ENCODE data around the gene SMIM22. TPM values are rescaled to one million over a fixed set of nuclear protein-coding genes. Genes with fewer than 3 reads are reported as not detected.
A peak's percentile ranks its signal among the peaks of the same experiment; 100 is the strongest.

SMIM22 gene
- total and polyA plus RNA-seq, 4 donors = 26.8 to 324 (median 97.0) TPM

- peak; percentile 96 for ATAC-seq (ENCODE audit: insufficient read depth, low FRiP score)
- H3K4me1 ChIP-seq (ENCODE audit: control insufficient read depth in 5 of 5, insufficient read depth in 5 of 5, low read length in 5 of 5) = peaks cover 0 to 38% (median 14%) of the 10 kb centered on the region in 5 donors
- peaks cover 5 to 36% (median 18%) of the 10 kb centered on the region in 4 donors for H3K36me3 ChIP-seq (ENCODE audit: control insufficient read depth in 4 of 4, insufficient read depth in 4 of 4, low read length in 4 of 4)
- peak overlapping the region; percentile 68 for H3K4me3 ChIP-seq
- H3K9ac ChIP-seq (ENCODE audit: insufficient read depth in 1 of 2, low read length in 2 of 2) = no peak overlapping the region
- WGBS, 2 donors = 0 to 1% methylated on average over 49 to 59 of the region's 59 CpGs
- DNase-seq = peak; percentile 93 to 95 (median 94)
- no peak for TF ChIP-seq CTCF (IDR thresholded peaks at IDR 0.05; ENCODE audit: control extremely low read depth, extremely low read depth)
- H3K9me3 ChIP-seq (ENCODE audit: control insufficient read depth in 4 of 4, insufficient read depth in 3 of 4, low read length in 3 of 4) = no peaks in the 10 kb centered on the region
- H3K27ac ChIP-seq (ENCODE audit: low read depth in 1 of 2, low read length in 1 of 2) = peak overlapping the region; percentile 86 to 90
- no peaks in the 10 kb centered on the region for H3K27me3 ChIP-seq (ENCODE audit: control insufficient read depth in 3 of 3, insufficient read depth in 3 of 3, low read length in 2 of 3)
Observed at GRCh38 chr16:4802659-4803287, 7.6 kb downstream of the SMIM22 start.

GRCh38 chr16:4803401-4803844, 8.3 kb downstream of the SMIM22 start:
- 33 to 44% methylated on average over 8 of the region's 8 CpGs for WGBS, 2 donors
- Histone ChIP-seq H3K9me3 (ENCODE audit: control insufficient read depth in 4 of 4, insufficient read depth in 3 of 4, low read length in 3 of 4) (no peaks in the 10 kb centered on the region), H3K27ac (ENCODE audit: low read depth in 1 of 2, low read length in 1 of 2) (no peak overlapping the region), H3K36me3 (ENCODE audit: control insufficient read depth in 4 of 4, insufficient read depth in 4 of 4, low read length in 4 of 4) (peaks cover 5 to 35% (median 22%) of the 10 kb centered on the region in 4 donors), H3K4me1 (ENCODE audit: control insufficient read depth in 5 of 5, insufficient read depth in 5 of 5, low read length in 5 of 5) (peaks cover 0 to 38% (median 14%) of the 10 kb centered on the region in 5 donors), H3K9ac (ENCODE audit: insufficient read depth in 1 of 2, low read length in 2 of 2) (no peak overlapping the region), H3K27me3 (ENCODE audit: control insufficient read depth in 3 of 3, insufficient read depth in 3 of 3, low read length in 2 of 3) (no peaks in the 10 kb centered on the region), H3K4me3 (no peak overlapping the region)
- TF ChIP-seq CTCF (IDR thresholded peaks at IDR 0.05; ENCODE audit: control extremely low read depth, extremely low read depth) = no peak
- DNase-seq = peak in 2 of 3 donors; percentile 31 to 52
- no peak for ATAC-seq (ENCODE audit: insufficient read depth, low FRiP score)

- 83 to 85% methylated on average over 26 of the region's 26 CpGs for WGBS, 2 donors
- TF ChIP-seq CTCF (IDR thresholded peaks at IDR 0.05; ENCODE audit: control extremely low read depth, extremely low read depth) = no peak
- peaks cover 7 to 31% (median 17%) of the 10 kb centered on the region in 4 donors for H3K36me3 ChIP-seq (ENCODE audit: control insufficient read depth in 4 of 4, insufficient read depth in 4 of 4, low read length in 4 of 4)
- no peak for ATAC-seq (ENCODE audit: insufficient read depth, low FRiP score)
- H3K4me1 ChIP-seq (ENCODE audit: control insufficient read depth in 5 of 5, insufficient read depth in 5 of 5, low read length in 5 of 5) = peaks cover 0 to 38% (median 14%) of the 10 kb centered on the region in 5 donors
- no peak overlapping the region for H3K4me3 ChIP-seq
- DNase-seq = no peak
- H3K9me3 ChIP-seq (ENCODE audit: control insufficient read depth in 4 of 4, insufficient read depth in 3 of 4, low read length in 3 of 4) = no peaks in the 10 kb centered on the region
- no peaks in the 10 kb centered on the region for H3K27me3 ChIP-seq (ENCODE audit: control insufficient read depth in 3 of 3, insufficient read depth in 3 of 3, low read length in 2 of 3)
- H3K9ac ChIP-seq (ENCODE audit: insufficient read depth in 1 of 2, low read length in 2 of 2) = no peak overlapping the region
- no peak overlapping the region for H3K27ac ChIP-seq (ENCODE audit: low read depth in 1 of 2, low read length in 1 of 2)
Observed at GRCh38 chr16:4803898-4804762, 9.0 kb downstream of the SMIM22 start.

All from lung (tissue), 12 donors.